B cell (primary cell): ENCODE data around the gene PXDC1.

ENCODE experiments used
- EZH2 ChIP-seq: IDR thresholded peaks from 2 replicates; pipeline ENCODE4 v1.6.1; 2012; ENCODE audit warnings: borderline replicate concordance, low read depth, mild to moderate bottlenecking, moderate library complexity, low read length; ENCODE audit not compliant: insufficient read depth, poor library complexity, severe bottlenecking
- TF ChIP-seq, protein P1 (sequence below): fragments of 200-600 bp; IDR thresholded peaks from one replicate; pipeline ENCODE4 v1.8.0; 2022; ENCODE audit warnings: antibody characterized with exemption, mild to moderate bottlenecking

DNA sequence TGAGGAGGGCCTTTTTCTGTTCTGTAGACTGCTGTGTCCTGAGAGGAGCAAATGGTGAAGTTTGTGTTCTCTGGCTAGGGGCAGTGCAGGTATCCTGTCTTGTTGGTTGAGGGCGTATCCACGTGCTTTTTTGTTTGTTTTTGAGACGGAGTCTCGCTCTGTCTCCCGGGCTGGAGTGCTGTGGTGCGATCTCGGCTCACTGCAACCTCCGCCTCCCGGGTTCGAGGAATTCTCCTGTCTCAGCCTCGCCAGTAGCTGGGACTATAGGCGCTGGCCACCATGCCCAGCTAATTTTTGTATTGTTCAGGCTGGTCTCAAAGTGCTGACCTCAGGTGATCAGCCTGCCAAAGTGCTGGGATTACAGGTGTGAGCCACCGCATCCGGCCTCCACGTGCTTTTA, 10.8 kb upstream of the PXDC1 start:
- TF ChIP-seq, protein P1, sequence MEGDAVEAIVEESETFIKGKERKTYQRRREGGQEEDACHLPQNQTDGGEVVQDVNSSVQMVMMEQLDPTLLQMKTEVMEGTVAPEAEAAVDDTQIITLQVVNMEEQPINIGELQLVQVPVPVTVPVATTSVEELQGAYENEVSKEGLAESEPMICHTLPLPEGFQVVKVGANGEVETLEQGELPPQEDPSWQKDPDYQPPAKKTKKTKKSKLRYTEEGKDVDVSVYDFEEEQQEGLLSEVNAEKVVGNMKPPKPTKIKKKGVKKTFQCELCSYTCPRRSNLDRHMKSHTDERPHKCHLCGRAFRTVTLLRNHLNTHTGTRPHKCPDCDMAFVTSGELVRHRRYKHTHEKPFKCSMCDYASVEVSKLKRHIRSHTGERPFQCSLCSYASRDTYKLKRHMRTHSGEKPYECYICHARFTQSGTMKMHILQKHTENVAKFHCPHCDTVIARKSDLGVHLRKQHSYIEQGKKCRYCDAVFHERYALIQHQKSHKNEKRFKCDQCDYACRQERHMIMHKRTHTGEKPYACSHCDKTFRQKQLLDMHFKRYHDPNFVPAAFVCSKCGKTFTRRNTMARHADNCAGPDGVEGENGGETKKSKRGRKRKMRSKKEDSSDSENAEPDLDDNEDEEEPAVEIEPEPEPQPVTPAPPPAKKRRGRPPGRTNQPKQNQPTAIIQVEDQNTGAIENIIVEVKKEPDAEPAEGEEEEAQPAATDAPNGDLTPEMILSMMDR = no peak
- no peak for TF ChIP-seq EZH2
